Measurements from ENCODE around the gene MED17.

The MED17 gene

DNA sequence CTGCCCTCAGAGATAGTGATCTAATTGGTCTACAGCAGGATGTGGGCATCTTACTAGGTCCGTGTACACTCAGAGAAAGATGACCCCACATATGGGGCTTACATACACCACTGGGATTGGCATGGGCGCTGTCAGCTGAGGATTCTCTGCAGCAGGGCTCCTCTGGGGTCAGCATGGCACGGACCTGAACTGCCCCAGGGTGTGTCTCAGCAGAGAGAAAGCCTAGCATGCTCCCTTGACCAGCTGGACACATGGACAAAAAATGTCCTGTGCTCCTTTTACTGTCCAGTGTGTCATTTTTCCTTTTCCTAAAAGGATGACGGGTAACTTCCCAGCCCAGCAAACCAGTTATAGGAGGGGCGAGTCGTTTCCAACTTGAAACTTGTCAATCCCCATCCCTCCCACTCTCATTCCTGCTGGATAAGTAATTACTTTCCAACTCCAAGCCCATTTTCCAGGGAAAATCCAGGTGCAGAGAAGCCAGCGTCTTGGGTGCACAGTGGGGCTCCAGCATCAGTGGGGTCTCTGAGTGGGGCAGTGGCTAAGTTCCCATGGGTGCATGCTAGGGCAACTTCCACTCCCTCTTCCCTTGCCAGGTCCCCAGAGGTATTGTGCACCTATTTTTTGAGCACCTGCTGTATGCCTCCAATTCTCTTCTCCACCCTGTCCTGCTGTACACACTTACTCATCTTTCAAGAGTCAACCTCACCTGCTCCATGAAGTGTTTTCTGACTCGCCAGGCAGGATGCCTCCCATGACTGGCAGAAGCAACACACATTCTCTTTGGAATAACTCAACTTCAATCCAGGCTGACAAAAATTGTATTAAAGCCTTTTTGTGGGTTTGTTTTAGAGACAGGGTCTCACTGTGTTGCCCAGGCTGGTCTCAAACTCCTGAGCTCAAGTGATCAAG lies 61.4 kb downstream of the MED17 start:
- DNase-seq (ENCODE audit: low read depth), result no peak
- TF ChIP-seq, protein P1, sequence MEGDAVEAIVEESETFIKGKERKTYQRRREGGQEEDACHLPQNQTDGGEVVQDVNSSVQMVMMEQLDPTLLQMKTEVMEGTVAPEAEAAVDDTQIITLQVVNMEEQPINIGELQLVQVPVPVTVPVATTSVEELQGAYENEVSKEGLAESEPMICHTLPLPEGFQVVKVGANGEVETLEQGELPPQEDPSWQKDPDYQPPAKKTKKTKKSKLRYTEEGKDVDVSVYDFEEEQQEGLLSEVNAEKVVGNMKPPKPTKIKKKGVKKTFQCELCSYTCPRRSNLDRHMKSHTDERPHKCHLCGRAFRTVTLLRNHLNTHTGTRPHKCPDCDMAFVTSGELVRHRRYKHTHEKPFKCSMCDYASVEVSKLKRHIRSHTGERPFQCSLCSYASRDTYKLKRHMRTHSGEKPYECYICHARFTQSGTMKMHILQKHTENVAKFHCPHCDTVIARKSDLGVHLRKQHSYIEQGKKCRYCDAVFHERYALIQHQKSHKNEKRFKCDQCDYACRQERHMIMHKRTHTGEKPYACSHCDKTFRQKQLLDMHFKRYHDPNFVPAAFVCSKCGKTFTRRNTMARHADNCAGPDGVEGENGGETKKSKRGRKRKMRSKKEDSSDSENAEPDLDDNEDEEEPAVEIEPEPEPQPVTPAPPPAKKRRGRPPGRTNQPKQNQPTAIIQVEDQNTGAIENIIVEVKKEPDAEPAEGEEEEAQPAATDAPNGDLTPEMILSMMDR (IDR thresholded peaks at IDR 0.05; ENCODE audit: low read depth, low read length, missing control alignments), result no peak

DNA sequence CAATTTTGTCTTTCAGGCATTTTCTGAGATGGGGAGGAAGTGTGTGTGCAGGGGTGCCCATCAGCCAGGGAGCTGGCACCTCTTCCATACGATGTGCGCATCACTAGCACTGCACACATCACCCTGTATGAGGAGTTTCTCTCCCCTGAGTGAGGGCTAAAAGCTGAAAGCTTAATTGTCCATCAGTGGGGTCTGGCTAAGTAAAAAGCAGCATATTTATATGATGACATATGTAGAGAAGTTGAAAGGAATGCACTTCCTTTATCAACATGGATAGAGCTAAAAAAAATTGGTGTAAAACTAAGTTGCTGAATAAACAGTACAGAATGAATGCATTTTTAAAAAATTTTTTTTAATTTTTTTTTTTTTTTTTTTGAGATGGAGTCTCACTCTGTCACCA lies 62.3 kb downstream of the MED17 start:
- DNase-seq (ENCODE audit: low read depth), result no peak
- TF ChIP-seq, protein P1 (IDR thresholded peaks at IDR 0.05; ENCODE audit: low read depth, low read length, missing control alignments), result no peak
- no peak overlapping the region for H3K4me3 ChIP-seq (ENCODE audit: low read depth, low read length)

More for the DNA sequence above, 61.4 kb downstream of the MED17 start:
- no peak overlapping the region for H3K4me3 ChIP-seq (ENCODE audit: low read depth, low read length)

DNA sequence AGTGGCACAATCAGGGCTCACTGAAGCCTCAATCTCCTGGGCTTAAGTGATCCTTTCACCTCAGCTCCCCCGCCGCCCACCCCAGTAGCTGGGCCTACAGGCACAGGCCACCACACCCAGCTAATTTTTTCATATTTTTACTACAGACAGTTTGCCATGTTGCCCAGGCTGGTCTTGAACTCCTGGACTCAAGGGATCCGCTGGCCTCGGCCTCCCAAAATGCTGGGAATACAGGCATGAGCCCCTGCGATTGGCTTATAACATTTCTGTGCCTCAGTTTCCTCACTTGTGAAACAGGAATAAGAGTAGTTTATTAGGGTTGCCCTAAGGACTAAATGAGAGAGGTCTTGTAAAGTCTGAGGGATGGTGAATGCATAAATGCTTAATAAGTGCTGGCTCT lies 65.1 kb downstream of the MED17 start:
- no peak for DNase-seq (ENCODE audit: low read depth)
- H3K4me3 ChIP-seq (ENCODE audit: low read depth, low read length), result no peak overlapping the region
- TF ChIP-seq, protein P1 (IDR thresholded peaks at IDR 0.05; ENCODE audit: low read depth, low read length, missing control alignments), result no peak

DNA sequence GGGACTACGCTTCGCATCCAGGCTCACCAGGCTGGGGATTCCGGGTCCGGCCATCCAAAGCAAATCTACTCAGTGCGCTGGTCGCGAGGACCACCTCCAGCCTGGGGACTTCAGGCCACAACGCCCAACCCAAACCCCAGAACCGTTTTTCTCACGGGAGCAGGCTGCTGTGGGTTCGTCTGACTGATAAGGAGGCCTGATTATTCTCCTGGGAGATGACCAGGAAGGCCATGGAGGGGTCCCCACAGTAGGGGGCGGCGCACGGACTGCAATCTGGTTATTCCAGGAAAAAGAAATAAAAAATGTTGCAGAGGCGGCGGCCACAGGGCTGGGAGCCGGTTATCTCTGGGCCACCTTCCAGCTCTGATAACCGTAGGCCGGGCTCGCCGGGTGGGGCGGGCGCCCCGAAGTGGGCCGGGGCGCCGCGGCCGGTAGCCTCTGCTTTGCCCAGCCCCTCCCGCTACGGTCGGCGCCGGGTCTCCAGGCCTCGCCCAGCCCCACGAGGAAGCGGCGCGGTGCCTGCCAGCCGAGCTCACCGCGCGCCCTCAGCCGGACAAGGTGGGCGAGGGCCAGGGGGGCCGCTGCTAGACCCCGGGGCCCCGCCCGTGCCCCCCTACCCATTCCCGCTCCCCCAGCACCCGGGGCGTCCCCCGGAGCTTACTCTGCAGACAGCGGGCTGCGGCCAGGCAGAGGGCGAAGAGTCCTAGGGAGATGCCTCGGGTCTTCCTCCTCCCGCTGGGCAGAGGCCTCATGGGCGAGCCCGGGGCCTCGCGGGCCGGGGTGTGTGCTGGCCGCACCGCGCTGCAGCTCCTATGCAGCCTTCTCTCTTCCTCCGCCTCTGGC lies 65.9 kb downstream of the MED17 start:
- TF ChIP-seq, protein P1 (IDR thresholded peaks at IDR 0.05; ENCODE audit: low read depth, low read length, missing control alignments), result no peak
- DNase-seq (ENCODE audit: low read depth), result no peak
- no peak overlapping the region for H3K4me3 ChIP-seq (ENCODE audit: low read depth, low read length)

DNA sequence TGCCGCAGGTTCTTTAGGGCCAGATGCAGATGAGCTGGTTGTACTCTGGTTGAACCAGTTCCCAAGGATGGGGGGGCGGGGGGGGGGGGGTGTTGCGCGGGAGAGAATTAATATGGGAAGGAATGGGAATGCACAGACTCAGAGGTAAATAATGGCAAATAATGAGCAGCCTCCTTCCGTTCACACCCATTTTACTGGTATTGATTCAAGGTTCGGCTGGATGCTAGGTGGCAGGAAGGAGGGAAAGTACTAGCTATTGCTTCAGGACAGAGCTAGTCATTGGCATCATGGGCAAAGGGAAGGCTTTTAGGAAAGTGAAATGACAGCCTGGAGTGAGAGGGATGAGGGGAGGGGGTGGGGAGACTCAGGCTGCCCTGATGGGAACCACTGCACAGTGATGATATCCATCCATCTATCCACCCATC lies 66.5 kb downstream of the MED17 start, which contains the start of gene VSTM5:
Gene VSTM5, minus strand, starts transcription at position 25 of the 425 bp plus-strand sequence. CDS start 116 bp downstream, outside the sequence.
- no peak within 1 kb of the TSS for H3K4me3 ChIP-seq (ENCODE audit: low read depth, low read length)
- DNase-seq (ENCODE audit: low read depth), result no peak
- TF ChIP-seq, protein P1 (IDR thresholded peaks at IDR 0.05; ENCODE audit: low read depth, low read length, missing control alignments), result no peak

DNA sequence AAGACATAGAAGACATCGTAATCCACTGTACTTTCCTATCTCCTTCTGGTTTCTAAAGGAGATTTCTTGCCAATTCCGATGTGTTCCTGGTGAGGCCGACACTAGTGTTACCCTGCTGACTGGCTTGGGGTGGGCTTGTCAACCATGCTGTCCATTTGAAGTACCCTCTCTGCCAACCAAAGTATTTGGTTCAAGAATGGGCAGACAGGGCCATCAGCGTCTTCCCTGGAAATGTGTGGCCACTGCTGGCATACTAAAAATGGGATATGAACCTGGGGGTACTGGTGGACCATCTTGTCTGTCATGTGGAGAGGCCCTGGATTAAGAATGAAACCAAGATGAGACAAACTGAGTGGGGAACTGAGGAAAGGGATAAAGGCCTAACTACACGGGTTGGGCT lies 68.2 kb downstream of the MED17 start:
- DNase-seq (ENCODE audit: low read depth), result no peak
- no peak overlapping the region for H3K4me3 ChIP-seq (ENCODE audit: low read depth, low read length)
- TF ChIP-seq, protein P1 (IDR thresholded peaks at IDR 0.05; ENCODE audit: low read depth, low read length, missing control alignments), result no peak

Data from GM12864 (cell line).